ENCODE results near the gene AK6.
A peak's percentile ranks its signal among the peaks of the same experiment; 100 is the strongest.

Gene AK6

GRCh38 chr5:69369340-69370121, at the start of gene AK6, which contains the start of the genes RAD17 and TAF9:
TSS of gene AK6 (minus strand) at chr5:69369520. CDS start at chr5:69369490, 30 bp downstream.
TSS of gene RAD17 (plus strand) at chr5:69369818. CDS start at chr5:69372209, 2,391 bp downstream.
TSS of gene TAF9 (minus strand) at chr5:69369520. CDS start at chr5:69365737, 3,783 bp downstream.
- H3K4me1 ChIP-seq (ENCODE audit: control insufficient read depth in 1 of 2, insufficient read depth in 2 of 2, low read length in 2 of 2): peaks cover 23 to 32% of the 10 kb centered on the region in 2 donors
- peak within 1 kb of the TSS; percentile 96 for H3K27ac ChIP-seq (ENCODE audit: low read depth, low read length)
- peaks cover 5 to 20% of the 10 kb centered on the region in 2 donors for H3K36me3 ChIP-seq (ENCODE audit: control insufficient read depth in 1 of 2, insufficient read depth in 2 of 2, low read length in 2 of 2)
- H3K9ac ChIP-seq (ENCODE audit: low read depth in 1 of 2, low read length in 2 of 2): peak within 1 kb of the TSS; percentile 71 to 91
- no peaks in the 10 kb centered on the region for H3K9me3 ChIP-seq (ENCODE audit: control insufficient read depth in 1 of 2, low read length in 2 of 2)
- H3K27me3 ChIP-seq (ENCODE audit: control insufficient read depth in 1 of 2, insufficient read depth in 2 of 2, low read length in 2 of 2): no peaks in the 10 kb centered on the region
- H3K4me3 ChIP-seq (ENCODE audit: low read depth in 1 of 2, low read length in 2 of 2): peak within 1 kb of the TSS; percentile 98 to 99

DNA sequence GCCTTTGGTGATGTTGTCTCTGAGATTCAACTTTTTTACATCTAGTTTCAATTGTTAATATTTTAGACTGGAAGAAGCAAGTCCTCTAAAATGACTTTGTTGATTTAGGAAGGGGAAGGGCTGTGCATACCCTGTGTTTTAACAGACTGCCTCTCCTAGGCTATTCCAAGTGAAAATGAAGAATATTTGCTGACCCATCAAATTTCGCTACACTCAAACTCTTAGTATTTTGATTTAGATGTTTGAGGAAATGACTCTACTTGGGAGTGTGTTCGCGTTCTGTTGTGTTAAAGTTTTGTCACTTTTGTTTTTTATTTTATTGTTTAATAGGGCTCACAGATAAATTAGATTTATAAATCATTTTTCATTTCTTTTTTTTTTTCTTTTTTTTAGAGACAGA, 49.2 kb upstream of the AK6 start:
- H3K27ac ChIP-seq (ENCODE audit: low read depth, low read length): no peak overlapping the region
- peaks cover 0 to 6% of the 10 kb centered on the region in 2 donors for H3K4me1 ChIP-seq (ENCODE audit: control insufficient read depth in 1 of 2, insufficient read depth in 2 of 2, low read length in 2 of 2)
- H3K9me3 ChIP-seq (ENCODE audit: control insufficient read depth in 1 of 2, low read length in 2 of 2): no peaks in the 10 kb centered on the region
- no peak overlapping the region for H3K4me3 ChIP-seq (ENCODE audit: low read depth in 1 of 2, low read length in 2 of 2)
- H3K9ac ChIP-seq (ENCODE audit: low read depth in 1 of 2, low read length in 2 of 2): no peak overlapping the region
- H3K27me3 ChIP-seq (ENCODE audit: control insufficient read depth in 1 of 2, insufficient read depth in 2 of 2, low read length in 2 of 2): no peaks in the 10 kb centered on the region
- peaks cover 8 to 19% of the 10 kb centered on the region in 2 donors for H3K36me3 ChIP-seq (ENCODE audit: control insufficient read depth in 1 of 2, insufficient read depth in 2 of 2, low read length in 2 of 2)

DNA sequence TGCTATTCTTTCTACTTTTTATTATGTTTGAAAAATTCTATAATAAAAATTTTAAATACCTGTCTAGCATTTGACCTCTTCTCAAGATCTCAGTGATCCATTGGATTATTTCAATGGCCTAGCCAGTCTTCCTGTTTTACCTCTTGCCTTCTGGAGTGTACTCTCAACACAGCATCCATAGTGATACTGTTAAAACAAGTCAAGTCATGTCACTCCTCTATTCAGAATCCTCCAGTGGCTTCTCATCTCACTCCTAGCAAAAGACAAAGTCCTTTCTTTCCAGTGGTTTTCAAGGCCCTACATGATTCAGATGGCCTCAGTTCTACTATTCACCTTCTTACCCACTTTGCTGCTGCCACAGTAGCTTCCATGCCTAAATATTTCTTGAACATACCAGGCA, 47.4 kb upstream of the AK6 start:
- Histone ChIP-seq H3K4me3 (ENCODE audit: low read depth in 1 of 2, low read length in 2 of 2) (peak overlapping the region; percentile 74 to 87), H3K27me3 (ENCODE audit: control insufficient read depth in 1 of 2, insufficient read depth in 2 of 2, low read length in 2 of 2) (no peaks in the 10 kb centered on the region), H3K36me3 (ENCODE audit: control insufficient read depth in 1 of 2, insufficient read depth in 2 of 2, low read length in 2 of 2) (peaks cover 9 to 24% of the 10 kb centered on the region in 2 donors), H3K4me1 (ENCODE audit: control insufficient read depth in 1 of 2, insufficient read depth in 2 of 2, low read length in 2 of 2) (peaks cover 0 to 6% of the 10 kb centered on the region in 2 donors), H3K27ac (ENCODE audit: low read depth, low read length) (no peak overlapping the region), H3K9me3 (ENCODE audit: control insufficient read depth in 1 of 2, low read length in 2 of 2) (no peaks in the 10 kb centered on the region), H3K9ac (ENCODE audit: low read depth in 1 of 2, low read length in 2 of 2) (peak overlapping the region in 1 of 2 donors; percentile 86)

GRCh38 chr5:69416180-69416579, 46.9 kb upstream of the AK6 start:
- H3K9ac ChIP-seq (ENCODE audit: low read depth in 1 of 2, low read length in 2 of 2): peak overlapping the region; percentile 86 to 94
- H3K36me3 ChIP-seq (ENCODE audit: control insufficient read depth in 1 of 2, insufficient read depth in 2 of 2, low read length in 2 of 2): peaks cover 12 to 24% of the 10 kb centered on the region in 2 donors
- peak overlapping the region; percentile 74 to 87 for H3K4me3 ChIP-seq (ENCODE audit: low read depth in 1 of 2, low read length in 2 of 2)
- no peaks in the 10 kb centered on the region for H3K27me3 ChIP-seq (ENCODE audit: control insufficient read depth in 1 of 2, insufficient read depth in 2 of 2, low read length in 2 of 2)
- H3K9me3 ChIP-seq (ENCODE audit: control insufficient read depth in 1 of 2, low read length in 2 of 2): no peaks in the 10 kb centered on the region
- peaks cover 0 to 6% of the 10 kb centered on the region in 2 donors for H3K4me1 ChIP-seq (ENCODE audit: control insufficient read depth in 1 of 2, insufficient read depth in 2 of 2, low read length in 2 of 2)
- H3K27ac ChIP-seq (ENCODE audit: low read depth, low read length): no peak overlapping the region

DNA sequence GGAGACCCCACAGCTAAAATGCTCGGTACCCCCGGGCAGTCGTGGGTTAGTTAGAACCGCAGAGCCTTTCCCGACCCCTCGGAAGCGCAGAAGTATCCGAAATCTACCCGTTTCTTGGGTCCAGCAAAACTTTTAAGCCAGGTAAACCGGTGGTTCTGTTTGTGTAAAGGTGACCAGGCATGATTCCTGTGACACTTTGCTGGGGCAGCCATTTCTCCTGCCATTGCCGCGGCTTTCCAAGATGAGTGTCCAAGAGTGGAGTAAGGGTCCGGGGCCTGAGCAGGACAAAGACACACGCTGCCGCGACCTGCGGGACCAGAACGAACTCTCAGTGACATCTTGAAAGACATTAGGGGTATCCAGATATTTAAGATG, 46.3 kb upstream of the AK6 start:
- Histone ChIP-seq H3K9ac (ENCODE audit: low read depth in 1 of 2, low read length in 2 of 2) (peak overlapping the region; percentile 86 to 94), H3K4me3 (ENCODE audit: low read depth in 1 of 2, low read length in 2 of 2) (peak overlapping the region; percentile 74 to 87), H3K27ac (ENCODE audit: low read depth, low read length) (peak overlapping the region; percentile 74), H3K9me3 (ENCODE audit: control insufficient read depth in 1 of 2, low read length in 2 of 2) (no peaks in the 10 kb centered on the region), H3K27me3 (ENCODE audit: control insufficient read depth in 1 of 2, insufficient read depth in 2 of 2, low read length in 2 of 2) (no peaks in the 10 kb centered on the region), H3K4me1 (ENCODE audit: control insufficient read depth in 1 of 2, insufficient read depth in 2 of 2, low read length in 2 of 2) (peaks cover 0 to 6% of the 10 kb centered on the region in 2 donors), H3K36me3 (ENCODE audit: control insufficient read depth in 1 of 2, insufficient read depth in 2 of 2, low read length in 2 of 2) (peaks cover 12 to 24% of the 10 kb centered on the region in 2 donors)

GRCh38 chr5:69414885-69415583, 45.7 kb upstream of the AK6 start, which contains the start of gene MARVELD2:
TSS of gene MARVELD2 (plus strand) at chr5:69415116. CDS start at chr5:69419386, 4,270 bp downstream.
- H3K36me3 ChIP-seq (ENCODE audit: control insufficient read depth in 1 of 2, insufficient read depth in 2 of 2, low read length in 2 of 2): peaks cover 15 to 21% of the 10 kb centered on the region in 2 donors
- H3K9ac ChIP-seq (ENCODE audit: low read depth in 1 of 2, low read length in 2 of 2): peak within 1 kb of the TSS; percentile 86 to 94
- peak within 1 kb of the TSS; percentile 74 to 87 for H3K4me3 ChIP-seq (ENCODE audit: low read depth in 1 of 2, low read length in 2 of 2)
- peaks cover 0 to 6% of the 10 kb centered on the region in 2 donors for H3K4me1 ChIP-seq (ENCODE audit: control insufficient read depth in 1 of 2, insufficient read depth in 2 of 2, low read length in 2 of 2)
- H3K27me3 ChIP-seq (ENCODE audit: control insufficient read depth in 1 of 2, insufficient read depth in 2 of 2, low read length in 2 of 2): no peaks in the 10 kb centered on the region
- H3K27ac ChIP-seq (ENCODE audit: low read depth, low read length): peak within 1 kb of the TSS; percentile 74
- no peaks in the 10 kb centered on the region for H3K9me3 ChIP-seq (ENCODE audit: control insufficient read depth in 1 of 2, low read length in 2 of 2)

DNA sequence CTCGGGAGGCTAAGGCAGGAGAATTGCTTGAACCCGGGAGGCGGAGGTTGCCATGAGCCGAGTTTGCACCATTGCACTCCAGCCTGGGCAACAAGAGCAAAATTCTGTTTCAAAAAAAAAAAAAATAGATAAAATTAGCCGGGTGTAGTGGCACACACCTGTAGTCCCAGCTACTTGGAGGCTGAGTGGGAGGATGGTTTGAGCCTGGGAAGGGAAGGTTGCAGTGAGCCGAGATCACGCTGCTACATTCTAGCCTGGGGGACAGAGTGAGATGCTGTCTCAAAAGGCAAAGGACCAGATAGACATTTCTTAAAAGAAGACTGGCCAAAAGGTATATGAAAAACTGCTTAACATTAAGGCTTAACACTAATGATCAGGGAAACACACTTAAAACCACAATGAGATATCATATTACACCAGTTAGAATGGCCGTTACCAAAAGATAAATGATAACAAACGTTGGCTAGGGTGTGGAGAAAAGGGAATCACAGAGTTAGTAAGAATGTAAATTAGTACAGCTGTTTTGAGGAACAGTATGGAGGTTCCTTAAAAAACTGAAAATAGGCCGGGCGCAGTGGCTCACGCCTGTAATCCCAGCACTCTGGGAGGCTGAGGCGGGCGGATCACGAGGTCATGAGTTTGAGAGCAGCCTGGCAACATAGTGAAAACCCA, 35.5 kb upstream of the AK6 start:
- Histone ChIP-seq H3K4me1 (ENCODE audit: control insufficient read depth in 1 of 2, insufficient read depth in 2 of 2, low read length in 2 of 2) (no peaks in the 10 kb centered on the region), H3K4me3 (ENCODE audit: low read depth in 1 of 2, low read length in 2 of 2) (no peak overlapping the region), H3K27me3 (ENCODE audit: control insufficient read depth in 1 of 2, insufficient read depth in 2 of 2, low read length in 2 of 2) (no peaks in the 10 kb centered on the region), H3K9ac (ENCODE audit: low read depth in 1 of 2, low read length in 2 of 2) (no peak overlapping the region), H3K9me3 (ENCODE audit: control insufficient read depth in 1 of 2, low read length in 2 of 2) (no peaks in the 10 kb centered on the region), H3K36me3 (ENCODE audit: control insufficient read depth in 1 of 2, insufficient read depth in 2 of 2, low read length in 2 of 2) (peaks cover 4 to 31% of the 10 kb centered on the region in 2 donors), H3K27ac (ENCODE audit: low read depth, low read length) (no peak overlapping the region)

DNA sequence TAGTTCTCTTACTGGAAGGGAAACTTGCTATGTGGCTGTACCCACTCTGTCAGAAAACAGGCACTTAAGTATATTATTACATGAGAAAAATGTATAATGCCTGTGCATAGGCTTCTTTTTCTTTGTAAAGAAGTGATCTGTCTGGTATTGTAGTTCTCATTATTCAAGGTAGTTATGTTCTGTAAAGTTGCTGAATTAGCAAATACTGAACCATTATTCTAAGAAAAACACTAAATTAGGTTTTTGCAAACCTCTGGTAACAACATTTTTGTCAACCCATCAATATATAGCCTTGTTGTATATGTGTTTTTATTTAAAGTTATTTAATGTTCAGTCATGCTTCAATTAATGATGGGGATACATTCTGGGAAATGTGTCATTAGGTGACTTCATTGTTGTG, 9.1 kb upstream of the AK6 start:
- no peaks in the 10 kb centered on the region for H3K27me3 ChIP-seq (ENCODE audit: control insufficient read depth in 1 of 2, insufficient read depth in 2 of 2, low read length in 2 of 2)
- H3K27ac ChIP-seq (ENCODE audit: low read depth, low read length): no peak overlapping the region
- H3K36me3 ChIP-seq (ENCODE audit: control insufficient read depth in 1 of 2, insufficient read depth in 2 of 2, low read length in 2 of 2): peaks cover 0 to 32% of the 10 kb centered on the region in 2 donors
- H3K9ac ChIP-seq (ENCODE audit: low read depth in 1 of 2, low read length in 2 of 2): no peak overlapping the region
- H3K4me1 ChIP-seq (ENCODE audit: control insufficient read depth in 1 of 2, insufficient read depth in 2 of 2, low read length in 2 of 2): no peaks in the 10 kb centered on the region
- no peak overlapping the region for H3K4me3 ChIP-seq (ENCODE audit: low read depth in 1 of 2, low read length in 2 of 2)
- H3K9me3 ChIP-seq (ENCODE audit: control insufficient read depth in 1 of 2, low read length in 2 of 2): no peaks in the 10 kb centered on the region

DNA sequence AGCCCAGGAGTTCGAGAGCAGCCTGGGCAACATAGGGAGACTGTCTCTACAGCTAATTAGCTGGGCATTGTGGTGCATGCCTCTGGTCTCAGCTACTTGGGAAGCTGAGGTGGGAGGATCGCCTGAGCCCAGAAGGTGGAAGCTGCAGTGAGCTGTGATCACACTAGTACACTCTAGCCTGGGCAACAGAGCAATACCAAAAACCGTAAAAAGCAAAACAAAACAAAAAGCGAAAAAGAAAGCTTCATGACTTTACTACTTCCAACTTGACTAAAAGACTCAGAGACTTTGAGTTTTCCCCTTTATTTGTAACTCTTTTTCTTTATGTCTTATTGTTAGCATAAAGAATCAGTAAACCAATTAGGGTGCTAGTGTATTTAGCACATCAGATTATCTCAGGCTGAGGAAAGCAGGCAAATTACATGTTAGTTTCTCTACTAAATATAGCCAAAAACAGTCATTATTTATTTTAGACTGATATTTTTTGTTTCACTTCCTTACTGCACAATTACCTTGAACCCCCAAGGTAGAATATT, 5.7 kb upstream of the AK6 start:
- H3K36me3 ChIP-seq (ENCODE audit: control insufficient read depth in 1 of 2, insufficient read depth in 2 of 2, low read length in 2 of 2): peaks cover 0 to 17% of the 10 kb centered on the region in 2 donors
- peak overlapping the region; percentile 56 for H3K27ac ChIP-seq (ENCODE audit: low read depth, low read length)

More for the DNA sequence above, 5.7 kb upstream of the AK6 start:
- Histone ChIP-seq H3K9me3 (ENCODE audit: control insufficient read depth in 1 of 2, low read length in 2 of 2) (no peaks in the 10 kb centered on the region), H3K9ac (ENCODE audit: low read depth in 1 of 2, low read length in 2 of 2) (no peak overlapping the region), H3K4me3 (ENCODE audit: low read depth in 1 of 2, low read length in 2 of 2) (no peak overlapping the region), H3K4me1 (ENCODE audit: control insufficient read depth in 1 of 2, insufficient read depth in 2 of 2, low read length in 2 of 2) (peaks cover 13 to 17% of the 10 kb centered on the region in 2 donors), H3K27me3 (ENCODE audit: control insufficient read depth in 1 of 2, insufficient read depth in 2 of 2, low read length in 2 of 2) (no peaks in the 10 kb centered on the region)
